ENCODE results near the gene MAP3K2. TPM values are rescaled to one million over a fixed set of nuclear protein-coding genes. Genes with fewer than 3 reads are reported as not detected.

MAP3K2 gene
- total RNA-seq, 4 donors from 2014 or later, result 44.9 to 79.4 (median 52.4) TPM

- DNase-seq (ENCODE audit: low spot score) (no peak), ATAC-seq (ENCODE audit: low FRiP score) (peak; percentile 66)
- peak in 1 of 3 donors; percentile 13 for TF ChIP-seq CTCF (IDR thresholded peaks at IDR 0.05)
These were observed 63.1 kb downstream of the MAP3K2 start for GRCh38 chr2:127324635-127325034.

DNA sequence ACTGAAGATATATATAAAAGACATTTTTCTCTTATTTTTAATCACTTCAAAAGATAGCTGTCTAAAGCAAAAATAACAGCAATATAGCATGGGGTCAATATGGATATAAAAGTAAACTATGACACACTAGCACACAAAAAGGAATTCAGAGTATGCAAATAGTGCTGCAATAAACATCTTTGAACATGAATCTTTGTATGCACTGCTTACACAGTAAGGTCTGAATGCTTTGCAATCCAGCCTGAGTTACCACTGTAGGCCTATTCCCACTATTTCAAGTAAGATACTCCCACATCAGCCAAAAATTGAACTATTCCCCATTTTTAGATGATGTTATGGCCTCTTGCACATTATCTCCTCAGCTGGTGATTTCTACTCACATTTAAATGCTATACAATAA lies 66.5 kb downstream of the MAP3K2 start:
- no peak for TF ChIP-seq CTCF (IDR thresholded peaks at IDR 0.05)
- DNase-seq (ENCODE audit: low spot score) (no peak), ATAC-seq (ENCODE audit: low FRiP score) (no peak)

- no peak for TF ChIP-seq CTCF (IDR thresholded peaks at IDR 0.05)
- ATAC-seq (ENCODE audit: low FRiP score), result no peak
These were observed 67.0 kb downstream of the MAP3K2 start for GRCh38 chr2:127320586-127321275.

DNA sequence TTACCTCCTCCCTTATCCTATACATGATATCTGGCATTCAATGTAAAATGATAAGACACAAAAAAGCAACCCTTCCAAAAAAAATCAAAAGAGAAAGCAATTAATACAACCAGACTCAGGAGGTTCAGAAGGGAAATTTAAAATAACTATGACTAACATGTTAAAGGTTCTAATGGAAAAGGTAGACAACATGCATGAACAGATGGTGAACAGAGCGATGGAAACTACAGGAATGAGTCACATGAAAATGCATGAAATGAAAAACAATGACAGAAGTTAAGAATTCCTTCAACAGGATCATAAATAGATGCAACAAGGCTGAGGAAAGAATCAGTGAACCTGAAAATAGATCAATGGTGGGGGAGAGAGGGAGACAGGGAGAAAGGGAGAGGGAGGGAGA lies 67.7 kb downstream of the MAP3K2 start:
- ATAC-seq (ENCODE audit: low FRiP score), result no peak
- DNase-seq (ENCODE audit: low spot score), result no peak
- no peak for TF ChIP-seq CTCF (IDR thresholded peaks at IDR 0.05)

More at GRCh38 chr2:127320586-127321275, 67.0 kb downstream of the MAP3K2 start:
- DNase-seq (ENCODE audit: low spot score), result no peak

GRCh38 chr2:127314193-127314988 lies 73.4 kb downstream of the MAP3K2 start:
- no peak for ATAC-seq (ENCODE audit: low FRiP score)
- no peak for TF ChIP-seq CTCF (IDR thresholded peaks at IDR 0.05)

GRCh38 chr2:127313406-127313805 lies 74.4 kb downstream of the MAP3K2 start:
- no peak for TF ChIP-seq CTCF (IDR thresholded peaks at IDR 0.05)
- DNase-seq (ENCODE audit: low spot score) (no peak), ATAC-seq (ENCODE audit: low FRiP score) (no peak)

More at GRCh38 chr2:127314193-127314988, 73.4 kb downstream of the MAP3K2 start:
- no peak for DNase-seq (ENCODE audit: low spot score)
